Stimulated activated CD4-positive, alpha-beta T cell treated with anti-CD3 and anti-CD28 coated beads, Interleukin-12 subunit alpha, Interleukin-12 subunit beta, amount 100 ng/mL, for 4 hours (primary cell): Measurements from ENCODE around the gene PTPRD.

Source experiments
- DNase-seq: peaks from one replicate; pipeline ENCODE4 v3.0.0-alpha.2; 2020

The PTPRD gene

DNA sequence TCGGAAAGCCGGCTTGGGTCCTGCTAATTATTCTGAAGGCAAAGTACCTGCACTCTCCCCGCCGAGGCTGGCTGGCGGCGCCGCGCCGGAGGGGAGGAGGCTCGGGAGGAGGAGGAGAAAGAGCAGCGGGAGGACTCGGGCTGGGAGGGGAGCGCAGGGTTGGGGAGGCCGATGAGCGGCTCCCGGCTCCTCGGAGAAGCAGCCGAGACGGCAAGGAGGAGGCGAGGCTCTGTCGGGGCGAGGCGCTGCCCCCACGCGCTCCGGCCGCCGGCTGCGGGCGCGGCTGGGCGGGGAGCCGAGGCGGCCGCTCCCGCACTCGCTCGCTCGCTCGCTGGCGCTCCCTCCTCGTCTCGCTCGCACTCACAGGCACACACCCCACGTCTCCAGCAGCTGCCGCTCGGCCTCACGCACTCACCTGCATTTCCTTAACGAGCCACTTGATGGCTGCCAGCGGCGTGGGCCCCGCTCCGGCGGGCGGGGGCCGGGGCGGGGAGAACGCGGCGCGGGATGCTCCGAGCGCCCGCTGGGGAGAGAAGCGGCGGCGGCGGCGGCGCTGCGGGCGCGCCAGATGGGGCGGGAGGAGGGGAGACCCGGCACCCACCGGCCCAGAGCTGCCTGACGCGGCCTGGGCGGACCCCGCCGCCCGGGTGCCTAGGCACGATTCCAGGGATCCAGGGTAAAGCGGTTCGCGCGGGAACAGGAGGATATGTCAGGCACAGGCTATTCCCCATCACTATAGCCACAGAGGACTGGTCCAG is at the start of gene PTPRD:
Gene PTPRD, minus strand, starts transcription at position 362 of the 758 bp plus-strand sequence.
- no peak for DNase-seq

DNA sequence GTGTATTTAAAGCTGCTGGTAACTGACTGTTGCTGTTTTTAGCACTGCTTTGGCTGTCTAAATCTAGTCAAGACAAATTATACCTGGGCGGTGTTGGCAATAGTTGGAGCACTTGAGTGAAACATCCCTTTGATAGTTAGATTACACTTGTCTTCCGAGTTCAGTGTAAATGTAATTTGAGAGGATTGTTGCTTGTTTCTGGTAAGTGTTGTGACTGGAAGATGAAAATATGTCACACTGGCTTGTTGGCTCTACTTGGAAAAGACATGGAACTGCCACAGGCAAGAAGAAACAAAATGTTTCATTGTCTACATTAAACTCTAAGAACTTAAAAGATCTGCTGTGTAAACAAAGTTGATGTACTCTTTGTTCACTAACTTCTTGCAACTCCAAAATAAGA is 49.2 kb upstream of the PTPRD start:
- no peak for DNase-seq

DNA sequence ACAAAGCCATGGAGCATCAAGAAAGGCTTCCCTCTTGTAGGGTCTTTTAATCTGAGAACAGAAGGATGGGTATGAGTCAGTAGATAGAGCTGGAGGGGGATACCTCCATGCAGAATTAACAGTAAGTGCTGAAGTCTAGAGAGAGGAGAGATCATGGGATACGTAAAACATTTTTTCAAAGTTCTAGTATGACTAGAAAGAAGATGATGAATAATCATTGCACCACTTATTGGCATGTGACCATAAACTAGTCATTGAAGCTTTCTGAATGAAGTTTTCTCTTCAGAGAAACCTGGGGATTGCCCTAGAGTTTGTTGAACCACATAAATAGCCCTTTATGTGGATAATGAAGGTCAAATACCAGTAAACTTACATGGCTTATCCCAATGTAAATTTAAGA is 48.6 kb upstream of the PTPRD start:
- DNase-seq: no peak

DNA sequence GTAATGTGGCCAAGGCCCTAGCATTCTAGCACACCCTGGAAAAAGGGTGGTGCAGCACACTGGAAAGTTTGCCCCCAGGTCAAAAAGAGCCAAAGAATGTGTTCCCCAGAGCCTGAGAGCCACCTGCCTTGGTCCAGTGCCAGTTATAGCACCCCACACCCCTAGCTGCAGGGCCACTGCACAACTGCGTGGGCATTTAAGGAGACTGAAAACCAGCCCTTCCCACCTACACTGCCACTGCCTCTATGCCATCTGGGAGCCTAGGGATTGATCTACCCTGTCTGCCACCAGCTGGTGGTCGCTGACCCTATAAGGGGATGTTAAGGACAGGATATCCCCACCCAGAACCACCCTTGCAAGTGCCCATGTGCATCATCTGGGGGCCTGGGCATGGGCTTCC is 38.2 kb upstream of the PTPRD start:
- no peak for DNase-seq

DNA sequence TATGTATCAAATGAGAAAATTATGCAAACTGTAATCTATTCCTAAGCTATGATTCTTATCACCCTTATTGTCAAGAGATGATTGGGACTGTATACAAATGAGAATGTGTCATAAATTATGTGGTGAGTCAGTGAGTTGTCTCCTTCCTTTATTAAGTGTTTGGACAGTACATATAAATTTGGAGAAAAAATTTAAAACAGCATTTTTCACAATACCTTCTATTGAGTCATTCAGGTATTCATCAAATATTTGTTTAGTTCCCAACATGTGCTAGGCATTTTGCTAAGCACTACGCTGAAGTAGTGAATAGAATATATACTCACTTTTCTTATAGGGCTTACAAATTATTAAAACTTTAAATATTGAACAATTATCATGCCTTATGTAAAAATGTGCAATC is 36.3 kb upstream of the PTPRD start:
- DNase-seq: no peak

DNA sequence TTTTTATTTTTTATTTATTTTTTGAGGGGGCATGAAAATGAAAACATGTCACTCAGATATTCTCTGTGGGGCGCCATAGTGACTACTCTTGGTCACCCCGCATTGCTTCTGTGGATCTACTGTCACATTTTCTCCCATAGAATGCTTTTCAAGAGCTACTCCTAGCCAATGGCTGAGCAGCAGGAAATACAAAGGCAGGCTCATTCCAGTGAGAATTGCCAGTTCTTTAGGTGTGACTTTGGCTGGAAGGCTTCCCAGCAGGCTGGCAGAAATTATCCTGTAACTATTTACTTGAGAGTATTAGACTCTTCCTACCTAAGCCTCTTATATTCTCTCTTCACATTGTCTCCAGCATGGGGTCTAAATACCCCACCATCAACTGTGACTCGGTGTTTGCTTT is 21.0 kb upstream of the PTPRD start:
- DNase-seq: no peak

DNA sequence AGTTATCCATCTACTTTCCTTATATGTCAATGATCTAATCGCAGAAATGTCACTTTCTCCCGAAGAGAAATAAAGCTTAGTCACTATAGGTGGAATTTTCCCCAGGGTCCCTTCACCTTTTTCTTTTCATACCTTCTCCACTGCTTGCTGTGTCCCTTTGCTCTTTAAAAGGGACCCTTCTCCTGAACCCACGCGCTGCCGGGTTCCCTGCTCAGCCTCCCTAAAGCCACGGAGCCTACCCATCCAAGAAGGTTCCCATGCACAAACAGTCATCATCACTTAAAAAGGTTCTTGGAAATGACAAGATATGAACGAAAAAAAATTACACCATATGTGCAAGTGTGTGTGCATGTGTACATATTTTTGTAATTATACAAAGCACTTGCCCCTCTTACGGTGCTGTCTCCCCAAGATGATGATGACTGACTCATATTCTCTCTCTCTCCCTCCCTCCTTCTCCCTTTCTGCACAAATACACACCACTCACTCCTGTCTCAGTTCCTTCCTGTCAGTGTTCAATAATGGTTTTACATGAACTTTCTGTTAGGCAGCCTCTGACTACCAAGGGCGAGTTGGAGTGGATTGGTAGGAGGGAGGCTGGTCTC is 1.5 kb upstream of the PTPRD start:
- no peak for DNase-seq

DNA sequence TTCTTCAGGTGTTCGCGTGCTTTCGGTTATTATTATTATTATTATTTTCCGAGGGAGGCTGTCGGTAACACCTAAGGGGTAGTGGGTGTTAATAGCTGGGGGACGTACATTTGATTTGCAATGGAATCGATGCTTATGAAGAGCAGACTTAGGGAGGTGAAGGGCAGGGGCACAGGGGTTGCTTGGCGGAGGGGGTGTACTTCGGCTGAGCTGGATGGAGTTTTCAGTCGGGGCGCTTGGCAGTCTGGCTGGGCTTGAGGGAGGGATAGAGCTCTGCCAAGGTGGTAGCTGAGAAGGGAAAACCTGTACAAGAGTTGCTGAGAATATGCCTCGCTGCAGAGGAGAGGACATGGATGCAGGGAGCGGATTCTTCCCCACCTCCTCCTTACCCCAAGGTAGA is 617 bp upstream of the PTPRD start:
- no peak for DNase-seq

DNA sequence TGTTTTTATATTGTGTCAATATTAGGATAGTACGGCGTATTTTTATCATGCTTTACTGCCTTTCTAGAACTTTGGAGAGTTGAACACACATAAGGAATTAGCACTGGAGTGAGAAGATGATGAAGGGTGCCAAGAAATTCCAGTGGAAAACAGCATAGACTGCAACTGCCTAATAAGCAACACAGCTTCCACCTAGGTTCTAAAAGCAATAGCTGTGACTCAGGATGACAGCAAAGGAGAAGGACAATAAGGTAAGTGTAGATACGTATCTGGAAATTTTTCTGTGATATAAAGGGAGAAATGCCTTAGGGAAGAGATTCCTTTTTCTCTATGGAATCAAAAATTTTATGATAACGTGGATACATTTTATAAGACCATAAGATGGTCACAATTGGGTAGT is 7.4 kb downstream of the PTPRD start:
- DNase-seq: no peak

DNA sequence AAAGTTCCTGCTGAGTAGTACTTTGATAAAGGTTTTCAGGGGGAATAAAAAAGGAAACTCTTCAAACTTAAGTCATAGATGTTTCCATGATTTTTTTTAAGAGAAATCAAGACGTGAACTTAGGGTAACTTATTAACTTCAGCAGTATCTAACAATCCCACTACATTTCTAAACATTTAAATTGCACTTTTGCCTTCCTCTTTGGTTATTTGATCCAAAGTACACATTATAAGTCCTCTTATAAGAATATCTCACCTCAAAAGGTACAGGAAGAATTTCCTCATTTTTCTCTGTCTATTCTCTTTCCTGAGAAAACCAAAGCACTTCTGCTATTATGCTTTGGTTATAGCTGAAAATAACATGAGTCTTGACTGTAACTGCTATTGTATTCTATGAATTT is 7.9 kb downstream of the PTPRD start:
- DNase-seq: no peak

DNA sequence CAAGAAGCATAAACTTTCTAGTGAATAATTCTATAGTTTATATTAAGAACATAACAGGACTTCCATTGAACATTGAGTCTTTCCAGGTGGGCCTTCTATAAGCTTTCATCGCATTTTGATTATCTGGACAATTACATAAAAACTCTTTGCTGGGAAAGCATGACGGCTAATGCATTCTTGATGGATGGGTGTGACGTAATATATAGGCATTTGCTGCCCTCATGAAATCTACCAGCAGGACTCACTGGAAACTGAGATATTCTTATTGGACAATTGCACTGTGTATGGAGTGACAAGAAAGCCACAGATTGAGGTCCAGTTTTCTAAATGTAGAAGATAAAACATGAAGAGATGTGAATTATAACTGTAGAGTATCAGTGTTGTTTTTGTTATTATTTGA is 15.0 kb downstream of the PTPRD start:
- DNase-seq: no peak

DNA sequence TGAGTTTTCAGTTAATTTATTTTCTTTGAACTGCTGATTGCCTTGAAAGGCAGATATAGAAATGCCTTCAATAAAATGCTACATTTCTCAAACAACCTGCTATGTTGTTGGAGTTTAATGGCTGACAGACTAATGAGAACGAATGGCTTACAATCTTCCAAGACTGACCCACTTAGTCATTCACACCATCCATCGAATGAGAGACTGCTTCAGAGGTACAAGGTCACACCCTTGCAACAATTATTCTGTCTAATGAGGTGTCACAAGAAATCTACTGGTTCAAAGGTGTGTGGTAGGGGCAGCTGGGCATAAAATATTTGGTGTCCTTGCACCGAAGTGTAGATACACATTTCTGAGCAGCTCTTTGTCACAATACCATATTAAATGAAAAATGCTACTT is 18.3 kb downstream of the PTPRD start:
- DNase-seq: no peak

DNA sequence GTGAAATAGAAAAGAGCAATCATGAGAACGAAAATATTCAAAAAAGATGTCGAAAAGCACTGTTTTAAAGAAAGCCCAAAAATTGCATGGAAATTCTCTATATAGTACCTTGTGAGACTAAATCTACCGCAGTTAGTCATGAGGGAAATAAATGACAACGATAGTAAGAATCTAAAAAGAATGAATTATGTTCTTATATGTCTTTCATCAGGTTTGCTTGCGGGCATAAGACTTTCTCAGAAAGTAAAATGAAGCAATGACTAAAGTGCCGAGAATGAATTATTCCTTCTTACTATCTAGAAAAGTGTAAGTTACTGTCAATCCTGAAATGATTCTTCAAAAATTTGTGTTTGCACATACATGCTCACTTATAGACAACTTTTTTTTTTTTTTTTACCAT is 26.4 kb downstream of the PTPRD start:
- no peak for DNase-seq

DNA sequence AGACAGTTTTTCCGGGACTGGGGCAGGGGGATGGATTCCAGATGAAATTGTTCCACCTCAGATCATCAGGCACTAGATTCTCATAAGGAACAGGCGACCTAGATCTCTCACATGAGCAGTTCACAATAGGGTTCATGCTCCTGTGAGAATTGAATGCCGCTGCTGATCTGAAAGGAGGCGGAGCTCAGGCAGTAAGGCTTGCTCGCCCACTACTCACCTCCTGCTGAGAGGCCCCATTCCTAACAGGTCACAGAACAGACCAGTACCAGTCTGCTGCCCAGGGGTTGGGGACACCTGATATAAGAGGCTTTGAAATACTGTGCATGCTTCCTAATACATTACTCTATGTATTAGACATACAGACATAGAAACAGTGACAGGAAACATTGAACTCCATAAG is 41.1 kb downstream of the PTPRD start:
- no peak for DNase-seq

DNA sequence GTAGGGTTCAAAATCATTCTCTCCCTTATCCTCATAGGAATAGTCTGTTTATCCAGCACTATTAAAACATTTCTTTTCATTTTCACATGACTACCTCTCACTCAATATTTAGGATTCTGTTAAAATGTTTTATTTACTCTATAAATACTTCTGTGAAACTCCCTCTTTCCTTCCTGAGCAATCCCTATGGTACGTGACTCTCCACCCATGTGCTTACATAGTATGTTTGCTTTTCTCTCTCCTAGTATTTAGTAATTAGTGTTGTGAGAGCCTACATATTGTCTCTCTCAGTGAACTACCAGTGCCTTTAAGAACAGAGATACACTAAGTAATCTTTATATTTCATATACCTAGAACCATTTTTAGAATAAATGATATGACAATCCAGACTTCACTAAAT is 46.0 kb downstream of the PTPRD start:
- DNase-seq: no peak

DNA sequence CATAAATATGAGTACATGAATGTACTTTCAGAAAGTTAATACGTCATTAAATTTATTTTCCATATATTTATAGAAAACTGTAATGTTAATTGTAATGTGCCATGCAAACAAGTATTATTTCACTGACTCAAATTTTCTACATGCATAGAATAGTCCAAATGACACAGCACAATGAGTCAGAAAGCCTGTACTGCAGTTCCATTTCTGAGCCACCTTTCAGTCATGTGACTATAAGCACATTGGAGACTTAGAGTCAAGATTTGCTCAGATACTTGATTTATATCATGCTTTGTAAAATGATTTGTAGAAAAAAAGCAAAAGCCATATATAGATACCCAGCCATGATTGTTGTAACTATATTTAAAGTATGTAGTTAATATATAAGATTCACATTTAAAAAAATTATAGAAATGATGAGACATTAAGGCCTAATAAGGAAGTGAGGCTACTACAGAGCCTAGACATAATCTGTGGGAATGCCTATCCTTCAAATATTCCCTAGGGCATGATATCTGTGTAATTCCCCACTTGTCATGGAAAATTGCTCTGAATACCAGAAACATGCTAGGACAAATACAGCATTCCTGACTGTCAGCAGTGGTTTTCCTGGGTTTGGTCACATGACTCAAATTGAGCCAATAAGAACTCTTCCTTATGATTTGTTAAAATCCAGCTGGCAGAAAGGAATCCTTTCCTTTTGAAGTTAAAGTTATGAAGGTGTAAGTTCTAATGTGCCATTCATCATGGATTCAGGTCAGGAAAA is 50.0 kb downstream of the PTPRD start:
- DNase-seq: no peak

DNA sequence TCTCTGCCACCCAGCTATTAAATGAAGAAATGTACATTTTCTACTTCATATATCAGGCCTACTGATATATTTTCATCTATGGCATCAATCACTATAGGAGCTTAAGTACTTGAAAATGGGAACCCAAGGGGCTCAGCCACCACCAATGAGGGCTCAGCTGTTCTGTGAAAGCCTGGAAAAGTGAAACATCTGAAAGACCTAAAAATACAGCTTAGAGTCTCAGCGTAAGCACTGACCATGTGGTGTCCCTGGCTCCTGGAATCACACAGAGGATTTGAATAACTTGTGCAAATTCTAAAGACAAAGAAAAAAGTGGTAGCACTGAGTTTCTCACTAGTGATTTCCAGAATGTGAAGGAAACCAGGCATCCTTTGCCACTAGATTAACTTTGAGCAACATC is 64.5 kb downstream of the PTPRD start:
- DNase-seq: no peak

DNA sequence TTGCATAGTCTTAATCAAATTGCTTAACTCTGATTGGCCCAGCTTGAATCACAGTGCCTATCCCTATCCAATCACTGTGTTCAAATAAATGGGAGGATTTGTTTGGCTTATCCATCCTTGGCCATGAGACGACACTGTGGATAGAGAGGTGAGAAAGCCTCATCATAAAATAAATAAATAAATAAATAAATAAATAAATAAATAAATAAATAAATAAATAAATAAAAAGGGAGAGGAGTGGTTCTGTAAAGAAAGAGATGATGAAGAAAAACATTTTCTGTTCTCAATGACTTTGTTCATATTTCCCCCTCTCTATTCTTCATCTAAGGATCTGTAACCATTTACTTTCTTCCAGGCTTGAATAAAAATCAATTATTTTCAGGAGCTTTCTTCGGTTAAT is 74.7 kb downstream of the PTPRD start:
- DNase-seq: no peak

DNA sequence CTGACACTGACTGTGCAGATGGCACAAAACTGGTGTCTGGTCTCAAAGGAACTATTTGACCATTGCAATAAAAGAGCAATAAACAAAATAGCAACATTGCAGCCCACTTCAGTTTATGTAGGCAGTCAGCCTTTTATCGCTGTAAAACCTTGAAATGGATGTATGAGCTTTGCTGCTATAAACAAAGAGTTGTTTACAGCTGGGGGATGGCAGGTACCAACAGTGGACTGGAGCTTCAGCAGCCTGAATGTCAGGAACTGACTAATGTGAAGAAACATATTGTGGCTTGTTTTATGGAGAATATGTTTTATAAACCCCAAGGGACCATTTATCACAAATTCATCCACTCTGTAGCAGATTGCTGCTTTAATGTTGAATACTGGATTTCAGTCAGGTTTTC is 78.0 kb downstream of the PTPRD start:
- DNase-seq: no peak

DNA sequence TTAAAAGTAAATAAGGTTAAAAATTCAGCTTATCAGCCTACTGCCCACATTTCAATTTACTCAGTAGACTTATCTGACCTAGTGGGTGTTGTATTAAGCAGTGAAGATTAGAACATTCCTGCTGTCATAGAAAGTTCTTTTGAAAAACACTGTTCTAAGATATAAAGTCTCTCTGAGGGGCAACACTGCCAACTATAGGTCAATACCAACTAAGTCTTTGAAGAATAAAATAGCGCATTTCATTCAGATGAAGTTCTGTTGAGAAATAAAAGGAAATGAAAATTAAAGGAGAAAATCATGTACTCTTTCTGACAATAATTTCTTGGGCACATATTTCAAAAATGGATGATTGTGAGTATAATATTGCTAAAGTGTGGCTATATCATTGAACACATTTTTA is 86.8 kb downstream of the PTPRD start:
- DNase-seq: no peak

DNA sequence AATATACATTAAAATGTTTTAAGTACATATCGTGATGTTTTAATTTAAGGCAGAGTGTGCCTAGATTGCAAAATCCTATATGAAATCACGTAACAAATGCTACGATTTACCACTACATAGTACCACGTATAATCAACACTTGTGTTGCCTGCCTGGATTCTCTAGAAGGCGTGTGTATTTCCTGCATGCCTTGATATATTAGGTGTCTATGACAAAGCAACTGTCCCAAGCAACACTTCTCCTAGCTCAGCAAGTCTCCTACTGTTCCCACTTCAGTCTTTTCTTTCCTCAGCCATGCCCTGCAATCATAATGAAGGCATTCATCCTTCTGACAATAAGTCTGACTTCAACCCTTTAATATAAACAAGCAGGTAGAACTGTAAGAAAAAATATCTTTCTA is 89.6 kb downstream of the PTPRD start:
- DNase-seq: no peak

DNA sequence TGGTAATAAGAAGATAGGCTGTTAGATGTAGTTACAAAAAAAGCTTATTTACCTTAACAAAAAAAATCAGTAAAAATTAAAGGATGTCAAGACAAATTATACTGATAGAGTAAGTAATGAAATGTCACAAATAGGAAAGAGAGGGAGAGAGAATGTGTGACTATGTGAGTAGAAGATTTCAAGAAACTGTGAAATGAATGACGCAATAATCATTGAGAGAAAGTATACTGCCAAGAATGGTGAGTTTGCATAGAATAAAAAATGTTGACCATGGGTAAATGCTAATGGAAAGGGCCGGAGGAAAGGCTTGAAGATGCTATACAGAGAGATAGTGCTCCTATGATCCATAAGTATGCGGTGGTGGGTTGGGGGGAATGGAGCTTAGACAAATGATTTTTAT is 100.7 kb downstream of the PTPRD start:
- no peak for DNase-seq

DNA sequence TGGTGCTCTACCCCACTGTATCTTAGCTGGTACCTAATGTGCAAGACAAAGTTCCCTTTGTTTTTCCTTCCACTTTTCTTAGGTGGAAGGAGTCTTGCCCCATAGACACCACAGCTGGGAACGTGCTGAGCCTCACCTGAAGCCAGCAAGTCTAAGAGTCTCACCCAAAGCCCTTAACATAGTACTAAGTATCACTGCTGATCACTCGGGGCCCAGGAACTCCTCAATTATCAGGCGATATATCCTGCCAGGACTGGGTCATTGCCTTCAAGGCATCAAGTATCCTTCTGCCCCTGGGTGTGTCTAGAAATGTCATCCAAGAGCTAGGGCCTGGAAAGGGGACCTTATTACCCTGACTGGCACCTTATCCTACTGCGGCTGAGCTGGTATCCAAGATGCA is 123.9 kb downstream of the PTPRD start:
- no peak for DNase-seq

DNA sequence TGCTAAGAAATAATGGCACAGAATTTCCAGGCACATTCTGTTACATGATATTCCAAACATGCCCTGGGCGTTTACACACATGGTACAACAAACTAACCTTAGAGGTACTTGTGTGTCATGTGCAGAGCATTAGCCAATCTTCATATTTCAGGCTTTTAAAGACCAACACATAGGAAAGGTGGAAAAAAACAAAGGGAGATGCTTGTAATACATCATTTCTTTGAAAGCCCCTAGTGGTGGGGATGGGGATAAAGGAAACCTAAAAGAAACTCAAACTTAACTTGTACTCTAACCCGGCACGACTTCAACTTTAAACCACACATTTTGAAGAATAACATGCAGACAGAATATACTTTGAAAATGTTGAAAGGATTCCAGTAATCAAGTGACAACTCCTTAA is 133.6 kb downstream of the PTPRD start:
- no peak for DNase-seq
